Liver (tissue), 9 donors: ENCODE results near the gene ERN1. TPM values are rescaled to one million over a fixed set of nuclear protein-coding genes. Genes with fewer than 3 reads are reported as not detected.

Experiments used
- DNase-seq: peaks from one replicate; pipeline ENCODE4 v3.0.0-alpha.2; 2017; ENCODE audit warnings: low spot score
- H3K27ac ChIP-seq, 2 donors: one replicate each; pipeline ENCODE4 v1.7.0; 2013; ENCODE audit warnings: inconsistent platforms in 2 of 2, low read length in 2 of 2, control low read depth in 1 of 2, low read depth in 1 of 2, mild to moderate bottlenecking in 1 of 2
- H3K27me3 ChIP-seq, 4 donors: one replicate each; pipeline versions ENCODE4 v1.6.1 to v1.7.0; 2013; ENCODE audit warnings: low read length in 3 of 4, inconsistent platforms in 1 of 4, mild to moderate bottlenecking in 1 of 4, moderate library complexity in 1 of 4; ENCODE audit not compliant: control insufficient read depth in 4 of 4, insufficient read depth in 4 of 4
- H3K36me3 ChIP-seq, 4 donors: one replicate each; pipeline versions ENCODE4 v1.6.1 to v1.7.0; 2013; ENCODE audit warnings: low read length in 3 of 4, mild to moderate bottlenecking in 3 of 4, low read depth in 1 of 4, moderate library complexity in 1 of 4; ENCODE audit not compliant: control insufficient read depth in 4 of 4, insufficient read depth in 3 of 4
- H3K4me1 ChIP-seq, 4 donors: one replicate each; pipeline versions ENCODE4 v1.6.1 to v1.7.0; 2013; ENCODE audit warnings: low read length in 3 of 4, mild to moderate bottlenecking in 3 of 4, moderate library complexity in 1 of 4; ENCODE audit not compliant: control insufficient read depth in 4 of 4, insufficient read depth in 4 of 4
- H3K4me3 ChIP-seq, 3 donors: one replicate each; pipeline versions ENCODE4 v1.6.1 to v1.7.0; 2013; ENCODE audit warnings: low read length in 3 of 3, control low read depth in 1 of 3, low read depth in 1 of 3, mild to moderate bottlenecking in 1 of 3
- H3K9ac ChIP-seq, 2 donors: one replicate each; pipeline ENCODE4 v1.7.0; 2013; ENCODE audit warnings: low read length in 2 of 2, mild to moderate bottlenecking in 2 of 2, moderate library complexity in 2 of 2, control low read depth in 1 of 2, low read depth in 1 of 2
- H3K9me3 ChIP-seq, 4 donors: one replicate each; pipeline versions ENCODE4 v1.6.1 to v1.7.0; 2013; ENCODE audit warnings: low read length in 3 of 4; ENCODE audit not compliant: control insufficient read depth in 4 of 4
- EGR1 ChIP-seq, 2 donors: IDR thresholded peaks; 2 replicates each; pipeline ENCODE4 v1.6.1; 2016 to 2018; ENCODE audit warnings: antibody characterized with exemption in 2 of 2, low read depth in 2 of 2
- FOXA1 ChIP-seq: IDR thresholded peaks from 2 replicates; pipeline ENCODE4 v1.6.1; 2016; ENCODE audit warnings: antibody characterized with exemption
- FOXA2 ChIP-seq: IDR thresholded peaks from 2 replicates; pipeline ENCODE4 v1.6.1; 2016; ENCODE audit warnings: antibody characterized with exemption
- GABPA ChIP-seq, 2 donors: IDR thresholded peaks in 1 of 2; conservative IDR thresholded peaks in 1 of 2; 2 replicates each; pipeline ENCODE4 v1.6.1; 2016; ENCODE audit warnings: antibody characterized with exemption in 2 of 2, mild to moderate bottlenecking in 1 of 2, moderate library complexity in 1 of 2
- HNF4G ChIP-seq: IDR thresholded peaks from 2 replicates; pipeline ENCODE4 v1.6.1; 2016; ENCODE audit warnings: antibody characterized with exemption
- JUND ChIP-seq, 2 donors: IDR thresholded peaks; 2 replicates each; pipeline ENCODE4 v1.6.1; 2016; ENCODE audit warnings: antibody characterized with exemption in 2 of 2
- NR2F2 ChIP-seq: IDR thresholded peaks from 2 replicates; pipeline ENCODE4 v1.6.1; 2016; ENCODE audit warnings: antibody characterized with exemption
- RAD21 ChIP-seq, 2 donors: IDR thresholded peaks; 2 replicates each; pipeline ENCODE4 v1.6.1; 2016; ENCODE audit warnings: antibody characterized with exemption in 2 of 2, mild to moderate bottlenecking in 2 of 2
- RXRA ChIP-seq, 2 donors: IDR thresholded peaks; 2 replicates each; pipeline ENCODE4 v1.6.1; 2017 to 2018; ENCODE audit warnings: antibody characterized with exemption in 2 of 2, mild to moderate bottlenecking in 1 of 2
- SP1 ChIP-seq: IDR thresholded peaks from 2 replicates; pipeline ENCODE4 v1.6.1; 2018; ENCODE audit warnings: antibody characterized with exemption, mild to moderate bottlenecking
- TAF1 ChIP-seq: conservative IDR thresholded peaks from 2 replicates; pipeline ENCODE4 v1.6.1; 2016; ENCODE audit warnings: antibody characterized with exemption, mild to moderate bottlenecking
- YY1 ChIP-seq: IDR thresholded peaks from 2 replicates; pipeline ENCODE4 v1.6.1; 2016; ENCODE audit warnings: antibody characterized with exemption, mild to moderate bottlenecking
- WGBS: extraction: QIAGEN DNeasy Blood & Tissue Kit; methylation state at CpG from one replicate; pipeline ENCODE4 v1.1.7; 2013; 5-methylcytosine and 5-hydroxymethylcytosine counted together
- polyA plus RNA-seq, 2 donors: library from polyadenylated mRNA; stranded (reverse) in 1 of 2; unstranded in 1 of 2; fragments of 200-250 nt in 1 of 2; fragments of >200 nt in 1 of 2; fragmentation: Nextera tagmentation in 1 of 2; extraction: Ambion mirVana in 1 of 2; gene quantifications; one replicate each; pipeline versions ENCODE4 v1.2.1 to v1.2.3, GENCODE V29; 2013 to 2015
- total RNA-seq, 2 donors: library from RNA; depleted of rRNA; stranded (reverse); fragments of >200 nt; gene quantifications; one replicate each; pipeline ENCODE4 v1.2.3, GENCODE V29; 2014
- TF ChIP-seq, protein P1 (sequence below): fragments of 150-350 bp; IDR thresholded peaks from 2 replicates; pipeline ENCODE4 v1.5.1; 2017; ENCODE audit warnings: improper control_type of control experiment, low read depth, low read length; ENCODE audit not compliant: missing input control
- TF ChIP-seq, protein P2 (sequence below): IDR thresholded peaks from 2 replicates; pipeline ENCODE4 v1.6.1; 2016; ENCODE audit warnings: antibody characterized with exemption, mild to moderate bottlenecking
- TF ChIP-seq, protein P3 (sequence below): IDR thresholded peaks from 2 replicates; pipeline ENCODE4 v1.6.1; 2016; ENCODE audit warnings: antibody characterized with exemption
- TF ChIP-seq, protein P4 (sequence below): IDR thresholded peaks from 2 replicates; pipeline ENCODE4 v1.6.1; 2016; ENCODE audit warnings: antibody characterized with exemption
- donor health status: healthy.
- donor health status: healthy.
- donor health status: healthy.
- donor health status: healthy.
- donor health status: healthy.

Gene ERN1
- total and polyA plus RNA-seq, 4 donors, result 6.3 to 35.1 (median 14.9) TPM

DNA sequence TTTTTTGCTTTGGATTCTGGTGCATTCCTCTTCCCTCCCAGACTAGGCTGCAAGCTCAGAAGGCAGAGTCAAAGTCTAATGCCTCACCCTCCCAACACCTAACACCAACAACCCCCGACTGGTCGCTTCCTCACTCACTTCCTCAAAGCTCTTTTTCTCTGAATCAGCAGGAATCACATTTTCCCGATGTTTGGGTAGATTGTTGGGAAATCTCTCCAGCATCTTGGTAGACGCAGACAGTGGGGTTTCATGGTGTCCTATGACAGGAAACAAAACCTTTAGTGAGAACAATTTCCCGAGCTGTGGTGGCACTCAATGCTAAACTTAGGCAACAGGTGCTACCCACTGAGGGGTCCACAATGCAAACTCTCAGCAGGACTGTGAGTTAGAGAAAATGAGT lies 69.6 kb downstream of the ERN1 start:
- Histone ChIP-seq H3K27ac (no peak overlapping the region), H3K36me3 (peaks cover 17 to 60% (median 44%) of the 10 kb centered on the region in 4 donors), H3K27me3 (no peaks in the 10 kb centered on the region), H3K9ac (no peak overlapping the region), H3K4me3 (no peak overlapping the region), H3K4me1 (peaks cover 0 to 30% (median 20%) of the 10 kb centered on the region in 4 donors), H3K9me3 (no peaks in the 10 kb centered on the region)
- 65% methylated on average over 5 of the region's 5 CpGs for WGBS
- TF ChIP-seq, protein P1, sequence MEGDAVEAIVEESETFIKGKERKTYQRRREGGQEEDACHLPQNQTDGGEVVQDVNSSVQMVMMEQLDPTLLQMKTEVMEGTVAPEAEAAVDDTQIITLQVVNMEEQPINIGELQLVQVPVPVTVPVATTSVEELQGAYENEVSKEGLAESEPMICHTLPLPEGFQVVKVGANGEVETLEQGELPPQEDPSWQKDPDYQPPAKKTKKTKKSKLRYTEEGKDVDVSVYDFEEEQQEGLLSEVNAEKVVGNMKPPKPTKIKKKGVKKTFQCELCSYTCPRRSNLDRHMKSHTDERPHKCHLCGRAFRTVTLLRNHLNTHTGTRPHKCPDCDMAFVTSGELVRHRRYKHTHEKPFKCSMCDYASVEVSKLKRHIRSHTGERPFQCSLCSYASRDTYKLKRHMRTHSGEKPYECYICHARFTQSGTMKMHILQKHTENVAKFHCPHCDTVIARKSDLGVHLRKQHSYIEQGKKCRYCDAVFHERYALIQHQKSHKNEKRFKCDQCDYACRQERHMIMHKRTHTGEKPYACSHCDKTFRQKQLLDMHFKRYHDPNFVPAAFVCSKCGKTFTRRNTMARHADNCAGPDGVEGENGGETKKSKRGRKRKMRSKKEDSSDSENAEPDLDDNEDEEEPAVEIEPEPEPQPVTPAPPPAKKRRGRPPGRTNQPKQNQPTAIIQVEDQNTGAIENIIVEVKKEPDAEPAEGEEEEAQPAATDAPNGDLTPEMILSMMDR, result no peak
- TF ChIP-seq RXRA (IDR thresholded peaks at IDR 0.05), result no peak
- TF ChIP-seq, protein P2, sequence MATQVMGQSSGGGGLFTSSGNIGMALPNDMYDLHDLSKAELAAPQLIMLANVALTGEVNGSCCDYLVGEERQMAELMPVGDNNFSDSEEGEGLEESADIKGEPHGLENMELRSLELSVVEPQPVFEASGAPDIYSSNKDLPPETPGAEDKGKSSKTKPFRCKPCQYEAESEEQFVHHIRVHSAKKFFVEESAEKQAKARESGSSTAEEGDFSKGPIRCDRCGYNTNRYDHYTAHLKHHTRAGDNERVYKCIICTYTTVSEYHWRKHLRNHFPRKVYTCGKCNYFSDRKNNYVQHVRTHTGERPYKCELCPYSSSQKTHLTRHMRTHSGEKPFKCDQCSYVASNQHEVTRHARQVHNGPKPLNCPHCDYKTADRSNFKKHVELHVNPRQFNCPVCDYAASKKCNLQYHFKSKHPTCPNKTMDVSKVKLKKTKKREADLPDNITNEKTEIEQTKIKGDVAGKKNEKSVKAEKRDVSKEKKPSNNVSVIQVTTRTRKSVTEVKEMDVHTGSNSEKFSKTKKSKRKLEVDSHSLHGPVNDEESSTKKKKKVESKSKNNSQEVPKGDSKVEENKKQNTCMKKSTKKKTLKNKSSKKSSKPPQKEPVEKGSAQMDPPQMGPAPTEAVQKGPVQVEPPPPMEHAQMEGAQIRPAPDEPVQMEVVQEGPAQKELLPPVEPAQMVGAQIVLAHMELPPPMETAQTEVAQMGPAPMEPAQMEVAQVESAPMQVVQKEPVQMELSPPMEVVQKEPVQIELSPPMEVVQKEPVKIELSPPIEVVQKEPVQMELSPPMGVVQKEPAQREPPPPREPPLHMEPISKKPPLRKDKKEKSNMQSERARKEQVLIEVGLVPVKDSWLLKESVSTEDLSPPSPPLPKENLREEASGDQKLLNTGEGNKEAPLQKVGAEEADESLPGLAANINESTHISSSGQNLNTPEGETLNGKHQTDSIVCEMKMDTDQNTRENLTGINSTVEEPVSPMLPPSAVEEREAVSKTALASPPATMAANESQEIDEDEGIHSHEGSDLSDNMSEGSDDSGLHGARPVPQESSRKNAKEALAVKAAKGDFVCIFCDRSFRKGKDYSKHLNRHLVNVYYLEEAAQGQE, result no peak
- no peak for TF ChIP-seq GABPA (IDR thresholded peaks at IDR 0.05 in 1 of 2, conservative IDR thresholded peaks at IDR 0.05 in 1 of 2)
- TF ChIP-seq RAD21 (IDR thresholded peaks at IDR 0.05), result no peak
- no peak for TF ChIP-seq HNF4G
- TF ChIP-seq, protein P3, sequence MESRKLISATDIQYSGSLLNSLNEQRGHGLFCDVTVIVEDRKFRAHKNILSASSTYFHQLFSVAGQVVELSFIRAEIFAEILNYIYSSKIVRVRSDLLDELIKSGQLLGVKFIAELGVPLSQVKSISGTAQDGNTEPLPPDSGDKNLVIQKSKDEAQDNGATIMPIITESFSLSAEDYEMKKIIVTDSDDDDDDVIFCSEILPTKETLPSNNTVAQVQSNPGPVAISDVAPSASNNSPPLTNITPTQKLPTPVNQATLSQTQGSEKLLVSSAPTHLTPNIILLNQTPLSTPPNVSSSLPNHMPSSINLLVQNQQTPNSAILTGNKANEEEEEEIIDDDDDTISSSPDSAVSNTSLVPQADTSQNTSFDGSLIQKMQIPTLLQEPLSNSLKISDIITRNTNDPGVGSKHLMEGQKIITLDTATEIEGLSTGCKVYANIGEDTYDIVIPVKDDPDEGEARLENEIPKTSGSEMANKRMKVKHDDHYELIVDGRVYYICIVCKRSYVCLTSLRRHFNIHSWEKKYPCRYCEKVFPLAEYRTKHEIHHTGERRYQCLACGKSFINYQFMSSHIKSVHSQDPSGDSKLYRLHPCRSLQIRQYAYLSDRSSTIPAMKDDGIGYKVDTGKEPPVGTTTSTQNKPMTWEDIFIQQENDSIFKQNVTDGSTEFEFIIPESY, result no peak
- TF ChIP-seq JUND (IDR thresholded peaks at IDR 0.05), result no peak
- no peak for TF ChIP-seq EGR1 (IDR thresholded peaks at IDR 0.05; ENCODE audit: low read depth in 2 of 2)
- TF ChIP-seq FOXA2, result no peak
- no peak for TF ChIP-seq FOXA1
- no peak for TF ChIP-seq SP1
- TF ChIP-seq TAF1, result no peak
- no peak for DNase-seq

DNA sequence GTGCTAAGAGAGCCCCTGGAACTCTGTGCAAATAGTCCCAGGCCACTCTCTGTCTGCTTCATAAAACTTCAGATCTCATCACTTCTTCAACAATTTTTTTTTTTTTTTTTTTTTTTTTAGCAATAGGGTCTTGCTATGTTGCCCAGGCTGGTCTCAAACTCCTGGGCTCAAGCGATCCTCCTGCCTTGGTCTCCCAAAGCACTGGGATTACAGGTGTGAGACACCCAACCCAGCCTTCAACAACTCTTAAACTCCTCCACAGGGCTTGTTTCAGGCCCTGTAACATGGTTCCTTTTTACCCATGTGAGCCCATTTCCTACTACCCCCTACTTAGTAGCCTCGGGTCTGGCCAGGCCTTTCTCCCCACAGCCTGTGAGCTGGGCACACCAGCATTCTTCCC lies 70.2 kb downstream of the ERN1 start:
- peaks cover 18 to 60% (median 47%) of the 10 kb centered on the region in 4 donors for H3K36me3 ChIP-seq
- no peak for TF ChIP-seq RXRA (IDR thresholded peaks at IDR 0.05)
- no peak for TF ChIP-seq YY1
- TF ChIP-seq, protein P3, result no peak
- TF ChIP-seq NR2F2, result no peak
- TF ChIP-seq TAF1, result no peak
- TF ChIP-seq, protein P4, sequence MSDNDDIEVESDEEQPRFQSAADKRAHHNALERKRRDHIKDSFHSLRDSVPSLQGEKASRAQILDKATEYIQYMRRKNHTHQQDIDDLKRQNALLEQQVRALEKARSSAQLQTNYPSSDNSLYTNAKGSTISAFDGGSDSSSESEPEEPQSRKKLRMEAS, result no peak
- no peak for TF ChIP-seq FOXA2
- TF ChIP-seq RAD21 (IDR thresholded peaks at IDR 0.05), result no peak
- TF ChIP-seq, protein P2, result no peak
- no peak overlapping the region for H3K9ac ChIP-seq
- 95% methylated on average over 2 of the region's 2 CpGs for WGBS
- no peak overlapping the region for H3K4me3 ChIP-seq
- H3K4me1 ChIP-seq, result peaks cover 0 to 24% (median 17%) of the 10 kb centered on the region in 4 donors
- no peaks in the 10 kb centered on the region for H3K9me3 ChIP-seq
- no peaks in the 10 kb centered on the region for H3K27me3 ChIP-seq
- no peak overlapping the region for H3K27ac ChIP-seq
- DNase-seq, result no peak
